Ovary (tissue), 3 donors: ENCODE results near the gene MKI67.

Source experiments
- CTCF ChIP-seq, 3 donors: fragments of 450-650 bp in 2 of 3; fragments of 200-600 bp in 1 of 3; IDR thresholded peaks; one replicate each; pipeline versions ENCODE4 v1.5.1 to v1.8.0; 2016 to 2022; ENCODE audit warnings: antibody characterized with exemption in 3 of 3, mild to moderate bottlenecking in 1 of 3
- POLR2A ChIP-seq: fragments of 450-650 bp; IDR thresholded peaks from one replicate; pipeline ENCODE4 v1.6.1; 2017; ENCODE audit warnings: antibody characterized with exemption, mild to moderate bottlenecking, moderate library complexity
- donor health status: DM: no; HTN: no; CAD: no.

- TF ChIP-seq CTCF (IDR thresholded peaks at IDR 0.05) (no peak), POLR2A (no peak)
These were observed 33.8 kb downstream of the MKI67 start for GRCh38 chr10:128092454-128092853.
